ENCODE measurements around the gene UPK1A. TPM values are rescaled to one million over a fixed set of nuclear protein-coding genes. Genes with fewer than 3 reads are reported as not detected.

Gene UPK1A
- total RNA-seq, result 0.65 TPM in 1 of 3 replicates, not detected in the others
- long read RNA-seq, result 0 reads

DNA sequence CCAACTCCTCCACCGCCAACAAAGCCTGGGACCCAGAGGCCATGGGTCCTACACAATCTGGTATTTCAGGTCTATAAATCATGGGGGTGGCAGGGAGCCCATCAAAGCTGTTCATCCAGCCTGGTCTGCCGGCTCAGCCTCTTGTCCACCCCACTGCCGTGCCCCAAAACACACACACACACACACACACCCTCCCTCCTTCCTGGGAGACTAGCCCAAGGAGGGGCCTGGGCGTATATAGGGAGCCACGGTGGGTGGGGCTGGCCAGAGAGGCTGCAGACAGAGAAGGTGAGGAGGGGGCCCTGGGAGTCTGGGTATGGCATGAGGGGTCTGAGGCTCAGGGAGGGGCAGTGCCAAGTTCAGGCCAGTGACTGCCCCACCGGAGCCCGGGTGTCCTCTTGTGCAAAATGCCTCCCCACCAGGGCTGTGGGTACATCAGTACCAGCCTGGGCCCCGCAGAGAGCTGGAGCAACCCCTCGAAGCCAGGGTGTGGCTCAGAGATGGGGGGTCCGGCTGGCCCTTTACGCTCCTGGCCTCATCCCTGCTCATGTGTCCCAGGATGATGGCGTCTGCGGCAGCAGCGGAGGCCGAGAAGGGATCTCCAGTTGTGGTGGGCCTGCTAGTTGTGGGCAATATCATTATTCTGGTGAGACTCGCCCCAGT lies at the start of gene UPK1A:
TSS of gene UPK1A (plus strand) at position 267 of the 663 bp plus-strand sequence. CDS start at position 563, 296 bp downstream.
- Mint-ChIP-seq H3K4me1 (ENCODE audit: low read depth) (no peaks in the 10 kb centered on the region), H3K36me3 (ENCODE audit: low read depth) (peaks cover 6% of the 10 kb centered on the region), H3K27ac (ENCODE audit: unreplicated experiment) (no peak within 1 kb of the TSS), H3K4me3 (ENCODE audit: unreplicated experiment) (no peak within 1 kb of the TSS), H3K27me3 (ENCODE audit: low read depth) (peaks cover 14% of the 10 kb centered on the region), H3K9me3 (ENCODE audit: low read depth) (no peaks in the 10 kb centered on the region)
- DNase-seq (ENCODE audit: low spot score), result no peak
- TF ChIP-seq, protein P1, sequence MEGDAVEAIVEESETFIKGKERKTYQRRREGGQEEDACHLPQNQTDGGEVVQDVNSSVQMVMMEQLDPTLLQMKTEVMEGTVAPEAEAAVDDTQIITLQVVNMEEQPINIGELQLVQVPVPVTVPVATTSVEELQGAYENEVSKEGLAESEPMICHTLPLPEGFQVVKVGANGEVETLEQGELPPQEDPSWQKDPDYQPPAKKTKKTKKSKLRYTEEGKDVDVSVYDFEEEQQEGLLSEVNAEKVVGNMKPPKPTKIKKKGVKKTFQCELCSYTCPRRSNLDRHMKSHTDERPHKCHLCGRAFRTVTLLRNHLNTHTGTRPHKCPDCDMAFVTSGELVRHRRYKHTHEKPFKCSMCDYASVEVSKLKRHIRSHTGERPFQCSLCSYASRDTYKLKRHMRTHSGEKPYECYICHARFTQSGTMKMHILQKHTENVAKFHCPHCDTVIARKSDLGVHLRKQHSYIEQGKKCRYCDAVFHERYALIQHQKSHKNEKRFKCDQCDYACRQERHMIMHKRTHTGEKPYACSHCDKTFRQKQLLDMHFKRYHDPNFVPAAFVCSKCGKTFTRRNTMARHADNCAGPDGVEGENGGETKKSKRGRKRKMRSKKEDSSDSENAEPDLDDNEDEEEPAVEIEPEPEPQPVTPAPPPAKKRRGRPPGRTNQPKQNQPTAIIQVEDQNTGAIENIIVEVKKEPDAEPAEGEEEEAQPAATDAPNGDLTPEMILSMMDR (IDR thresholded peaks at IDR 0.05), result no peak

DNA sequence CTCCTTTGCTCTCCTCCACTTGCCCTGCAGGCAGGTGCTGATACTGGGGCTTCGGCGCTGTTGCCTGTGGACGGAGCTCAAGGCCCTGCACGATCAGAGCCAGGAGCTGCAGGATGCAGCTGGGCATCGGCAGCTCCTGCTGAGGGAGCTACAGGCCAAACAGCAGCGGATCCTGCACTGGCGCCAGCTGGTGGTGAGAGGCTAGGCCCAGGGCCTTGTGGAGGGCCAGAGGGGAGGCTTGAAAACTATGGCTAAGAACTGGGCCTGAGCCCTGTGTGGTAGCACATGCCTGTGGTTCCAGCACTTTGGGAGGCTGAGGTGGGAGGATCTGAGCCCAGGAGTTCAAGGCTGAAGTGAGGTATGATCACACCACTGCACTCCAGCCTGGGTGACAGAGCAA lies 47.5 kb upstream of the UPK1A start:
- Mint-ChIP-seq H3K27me3 (ENCODE audit: low read depth) (no peaks in the 10 kb centered on the region), H3K27ac (ENCODE audit: unreplicated experiment) (no peak overlapping the region), H3K4me3 (ENCODE audit: unreplicated experiment) (no peak overlapping the region), H3K4me1 (ENCODE audit: low read depth) (no peaks in the 10 kb centered on the region), H3K9me3 (ENCODE audit: low read depth) (no peaks in the 10 kb centered on the region), H3K36me3 (ENCODE audit: low read depth) (peaks cover 3% of the 10 kb centered on the region)
- DNase-seq (ENCODE audit: low spot score), result no peak
- TF ChIP-seq, protein P1 (IDR thresholded peaks at IDR 0.05), result peak; percentile 9

DNA sequence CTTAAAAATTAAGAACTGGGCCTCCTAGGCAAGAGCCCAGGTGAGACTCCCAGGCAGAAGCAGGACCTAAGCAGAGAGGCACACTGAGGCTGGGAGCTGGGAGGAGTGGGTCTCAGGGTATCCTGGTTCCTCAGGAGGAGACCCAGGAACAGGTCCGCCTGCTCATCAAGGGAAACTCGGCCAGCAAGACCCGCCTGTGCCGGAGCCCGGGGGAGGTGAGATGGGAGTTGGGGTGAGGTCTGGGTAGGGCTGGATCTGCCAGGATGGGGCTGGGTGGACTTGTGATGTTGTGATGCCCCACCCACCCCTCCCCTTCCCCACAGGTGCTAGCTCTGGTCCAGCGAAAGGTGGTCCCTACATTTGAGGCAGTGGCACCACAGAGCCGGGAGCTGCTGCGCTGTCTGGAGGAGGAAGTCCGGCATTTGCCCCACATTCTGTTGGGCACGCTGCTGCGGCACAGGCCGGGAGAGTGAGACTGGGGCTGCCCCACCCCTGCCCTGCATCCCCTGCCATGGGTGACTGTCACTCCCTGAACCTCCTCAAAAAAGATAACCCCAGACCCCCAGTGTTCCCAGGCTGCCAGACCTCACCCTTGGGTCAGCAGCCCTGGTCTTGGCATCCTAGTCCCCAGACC lies 46.9 kb upstream of the UPK1A start:
- H3K27me3 Mint-ChIP-seq (ENCODE audit: low read depth), result no peaks in the 10 kb centered on the region
- H3K36me3 Mint-ChIP-seq (ENCODE audit: low read depth), result peaks cover 3% of the 10 kb centered on the region
- TF ChIP-seq, protein P1 (IDR thresholded peaks at IDR 0.05), result no peak
- no peaks in the 10 kb centered on the region for H3K4me1 Mint-ChIP-seq (ENCODE audit: low read depth)
- no peak overlapping the region for H3K4me3 Mint-ChIP-seq (ENCODE audit: unreplicated experiment)
- no peak for DNase-seq (ENCODE audit: low spot score)
- no peak overlapping the region for H3K27ac Mint-ChIP-seq (ENCODE audit: unreplicated experiment)
- H3K9me3 Mint-ChIP-seq (ENCODE audit: low read depth), result no peaks in the 10 kb centered on the region

DNA sequence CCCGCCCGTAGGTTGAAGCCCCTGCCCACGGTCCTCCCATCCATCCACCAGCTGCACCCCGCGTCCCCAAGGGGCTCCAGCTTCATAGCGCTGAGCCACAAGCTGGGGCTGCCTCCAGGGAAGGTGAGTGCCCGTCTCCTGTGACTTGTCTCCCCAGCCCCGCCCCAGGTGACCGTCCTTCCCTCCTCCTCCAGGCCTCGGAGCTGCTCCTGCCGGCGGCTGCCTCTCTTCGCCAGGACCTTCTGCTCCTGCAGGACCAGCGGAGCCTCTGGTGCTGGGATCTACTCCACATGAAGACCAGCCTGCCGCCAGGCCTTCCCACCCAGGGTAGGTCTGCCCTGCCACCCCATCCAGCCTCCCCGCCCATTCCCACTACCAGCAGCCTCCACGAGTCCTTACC lies 46.3 kb upstream of the UPK1A start:
- Mint-ChIP-seq H3K4me3 (ENCODE audit: unreplicated experiment) (no peak overlapping the region), H3K9me3 (ENCODE audit: low read depth) (no peaks in the 10 kb centered on the region), H3K27ac (ENCODE audit: unreplicated experiment) (no peak overlapping the region), H3K36me3 (ENCODE audit: low read depth) (peaks cover 3% of the 10 kb centered on the region), H3K27me3 (ENCODE audit: low read depth) (no peaks in the 10 kb centered on the region), H3K4me1 (ENCODE audit: low read depth) (no peaks in the 10 kb centered on the region)
- DNase-seq (ENCODE audit: low spot score), result no peak
- TF ChIP-seq, protein P1 (IDR thresholded peaks at IDR 0.05), result no peak

DNA sequence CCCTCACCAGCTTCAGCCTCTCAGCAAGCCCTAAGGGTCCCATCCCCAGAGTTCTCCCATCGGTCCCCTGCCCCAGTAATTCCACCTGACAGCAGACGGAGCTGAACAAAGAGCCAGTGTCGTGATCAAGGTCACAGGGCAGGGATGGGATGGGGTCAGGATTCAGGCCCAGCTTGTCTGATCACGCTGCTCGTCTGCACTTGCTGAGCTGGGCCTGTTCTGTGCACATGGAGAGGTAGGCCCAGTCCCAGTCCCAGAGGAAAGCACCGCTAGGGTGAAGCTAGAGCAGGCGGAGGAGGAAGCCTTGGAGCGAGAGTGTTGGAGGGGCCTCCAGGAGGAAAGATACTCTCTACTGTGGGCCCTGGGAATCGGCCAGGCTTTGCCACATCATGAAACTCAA lies 44.6 kb upstream of the UPK1A start:
- Mint-ChIP-seq H3K27ac (ENCODE audit: unreplicated experiment) (no peak overlapping the region), H3K4me3 (ENCODE audit: unreplicated experiment) (no peak overlapping the region), H3K27me3 (ENCODE audit: low read depth) (no peaks in the 10 kb centered on the region), H3K9me3 (ENCODE audit: low read depth) (no peaks in the 10 kb centered on the region), H3K36me3 (ENCODE audit: low read depth) (no peaks in the 10 kb centered on the region), H3K4me1 (ENCODE audit: low read depth) (no peaks in the 10 kb centered on the region)
- TF ChIP-seq, protein P1 (IDR thresholded peaks at IDR 0.05), result no peak
- DNase-seq (ENCODE audit: low spot score), result no peak

All from chondrocyte (in vitro differentiated cells).